Measurements from ENCODE around the gene ZNF433.
"Not testable (repeated sequence)": the region's sequence is repeated elsewhere in the genome, so short reads cannot be mapped to it uniquely, and the experiment has no call there.

The ZNF433 gene

GRCh38 chr19:12035220-12036172, at the start of gene ZNF433:
Gene ZNF433, minus strand, starts transcription at chr19:12035679. Its CDS starts 140 bp downstream, at chr19:12035539.
- peak within 1 kb of the TSS; percentile 66; the same call in 1 of the 2 replicates for H3K4me2 ChIP-seq (ENCODE audit: low read depth, low read length)
- no peaks in the 10 kb centered on the region for H3K27me3 ChIP-seq (replicated peaks; ENCODE audit: insufficient read depth, low read length)
- peak; percentile 73 for DNase-seq
- no peaks in the 10 kb centered on the region for H4K20me1 ChIP-seq (ENCODE audit: insufficient read depth, low read length)
- H3K79me2 ChIP-seq (ENCODE audit: low read length): no peaks in the 10 kb centered on the region
- TF ChIP-seq CTCF (IDR thresholded peaks at IDR 0.05; ENCODE audit: low read length) (no peak), EZH2 (optimal IDR thresholded peaks at IDR 0.05; ENCODE audit: low read depth, low read length) (no peak), EZH2phosphoT487 (IDR thresholded peaks at IDR 0.05; ENCODE audit: low read length) (no peak)
- H3K36me3 ChIP-seq (replicated peaks; ENCODE audit: insufficient read depth, low read length): no peaks in the 10 kb centered on the region
- H3K4me1 ChIP-seq (ENCODE audit: low read length): no peaks in the 10 kb centered on the region
- H3K9me3 ChIP-seq (replicated peaks; ENCODE audit: insufficient read depth, low read length): no peaks in the 10 kb centered on the region
- H3K9me2 ChIP-seq (replicated peaks; ENCODE audit: insufficient read depth, low read length): no peaks in the 10 kb centered on the region
- H3K27ac ChIP-seq (ENCODE audit: low read length): no peak within 1 kb of the TSS
- peak within 1 kb of the TSS; percentile 22; the same call in 1 of the 2 replicates for H3K9ac ChIP-seq (ENCODE audit: low read length)
- H2AFZ ChIP-seq (ENCODE audit: low read length): peak within 1 kb of the TSS; percentile 77
- H3K4me3 ChIP-seq (ENCODE audit: low read length): peak within 1 kb of the TSS; percentile 58
- no peaks in the 10 kb centered on the region for H3F3A ChIP-seq (ENCODE audit: insufficient read depth, low read length)

DNA sequence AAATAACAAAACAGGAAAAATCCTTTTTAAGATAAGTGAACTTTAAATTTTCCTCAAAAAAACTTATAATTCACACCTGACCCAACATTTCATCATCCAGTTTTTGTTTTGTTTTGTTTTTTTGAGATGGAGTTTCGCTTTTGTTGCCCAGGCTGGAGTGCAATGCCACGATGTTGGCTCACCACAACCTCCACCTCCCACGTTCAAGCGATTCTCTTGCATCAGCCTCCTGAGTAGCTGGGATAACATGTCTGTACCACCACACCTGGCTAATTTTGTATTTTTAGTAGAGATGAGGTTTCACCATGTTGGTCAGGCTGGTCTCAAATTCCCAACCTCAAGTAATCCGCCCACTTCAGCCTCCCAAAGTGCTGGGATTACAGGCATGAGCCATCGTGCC, 47.9 kb upstream of the ZNF433 start:
- not testable (repeated sequence) for H3K36me3 ChIP-seq (replicated peaks; ENCODE audit: insufficient read depth, low read length); H2AFZ ChIP-seq (ENCODE audit: low read length); H3K27me3 ChIP-seq (replicated peaks; ENCODE audit: insufficient read depth, low read length); H3K4me2 ChIP-seq (ENCODE audit: low read depth, low read length); DNase-seq; H3K4me3 ChIP-seq (ENCODE audit: low read length); H3K9me3 ChIP-seq (replicated peaks; ENCODE audit: insufficient read depth, low read length); H3K9ac ChIP-seq (ENCODE audit: low read length); H4K20me1 ChIP-seq (ENCODE audit: insufficient read depth, low read length); H3K9me2 ChIP-seq (replicated peaks; ENCODE audit: insufficient read depth, low read length); H3F3A ChIP-seq (ENCODE audit: insufficient read depth, low read length); H3K4me1 ChIP-seq (ENCODE audit: low read length); H3K27ac ChIP-seq (ENCODE audit: low read length); H3K79me2 ChIP-seq (ENCODE audit: low read length)

DNA sequence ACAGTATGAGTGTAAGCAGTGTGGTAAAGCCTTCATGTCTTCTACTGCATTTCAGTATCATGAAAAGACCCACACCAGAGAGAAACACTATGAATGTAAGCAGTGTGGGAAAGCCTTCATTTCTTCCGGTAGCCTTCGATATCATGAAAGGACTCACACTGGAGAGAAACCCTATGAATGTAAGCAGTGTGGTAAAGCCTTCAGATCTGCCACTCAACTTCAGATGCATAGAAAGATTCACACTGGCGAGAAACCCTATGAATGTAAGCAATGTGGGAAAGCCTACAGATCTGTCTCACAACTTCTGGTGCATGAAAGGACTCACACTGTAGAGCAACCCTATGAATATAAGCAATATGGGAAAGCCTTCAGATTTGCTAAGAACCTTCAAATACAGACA, 41.9 kb upstream of the ZNF433 start:
- no peak overlapping the region for H3K9ac ChIP-seq (ENCODE audit: low read length)
- no peak overlapping the region for H3K4me2 ChIP-seq (ENCODE audit: low read depth, low read length)
- no peaks in the 10 kb centered on the region for H3K79me2 ChIP-seq (ENCODE audit: low read length)
- H3K27ac ChIP-seq (ENCODE audit: low read length): no peak overlapping the region
- no peaks in the 10 kb centered on the region for H3K9me3 ChIP-seq (replicated peaks; ENCODE audit: insufficient read depth, low read length)
- H3K36me3 ChIP-seq (replicated peaks; ENCODE audit: insufficient read depth, low read length): no peaks in the 10 kb centered on the region
- H3K9me2 ChIP-seq (replicated peaks; ENCODE audit: insufficient read depth, low read length): no peaks in the 10 kb centered on the region
- no peaks in the 10 kb centered on the region for H3F3A ChIP-seq (ENCODE audit: insufficient read depth, low read length)
- H4K20me1 ChIP-seq (ENCODE audit: insufficient read depth, low read length): no peaks in the 10 kb centered on the region
- no peaks in the 10 kb centered on the region for H3K27me3 ChIP-seq (replicated peaks; ENCODE audit: insufficient read depth, low read length)
- H3K4me1 ChIP-seq (ENCODE audit: low read length): no peaks in the 10 kb centered on the region
- TF ChIP-seq CTCF (IDR thresholded peaks at IDR 0.05; ENCODE audit: low read length) (no peak), EZH2 (optimal IDR thresholded peaks at IDR 0.05; ENCODE audit: low read depth, low read length) (no peak), EZH2phosphoT487 (IDR thresholded peaks at IDR 0.05; ENCODE audit: low read length) (no peak)
- DNase-seq: no peak
- no peak overlapping the region for H3K4me3 ChIP-seq (ENCODE audit: low read length)
- H2AFZ ChIP-seq (ENCODE audit: low read length): no peak overlapping the region

DNA sequence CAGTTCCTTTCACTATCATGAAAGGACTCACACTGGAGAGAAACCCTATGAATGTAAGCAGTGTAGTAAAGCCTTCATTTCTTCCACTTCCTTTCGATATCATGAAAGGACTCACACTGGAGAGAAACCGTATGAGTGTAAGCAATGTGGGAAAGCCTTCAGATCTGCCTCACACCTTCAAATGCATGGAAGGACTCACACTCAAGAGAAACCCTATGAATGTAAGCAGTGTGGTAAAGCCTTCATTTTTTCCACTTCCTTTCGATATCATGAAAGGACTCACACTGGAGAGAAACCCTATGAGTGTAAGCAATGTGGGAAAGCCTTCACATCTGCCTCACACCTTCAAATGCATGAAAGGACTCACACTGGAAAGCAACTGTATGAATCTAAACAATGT, 40.9 kb upstream of the ZNF433 start:
- not testable (repeated sequence) for H3K4me2 ChIP-seq (ENCODE audit: low read depth, low read length); H3K27me3 ChIP-seq (replicated peaks; ENCODE audit: insufficient read depth, low read length); H4K20me1 ChIP-seq (ENCODE audit: insufficient read depth, low read length); H3K36me3 ChIP-seq (replicated peaks; ENCODE audit: insufficient read depth, low read length); H3K9me3 ChIP-seq (replicated peaks; ENCODE audit: insufficient read depth, low read length); H3K4me3 ChIP-seq (ENCODE audit: low read length); H3K9ac ChIP-seq (ENCODE audit: low read length); H3K79me2 ChIP-seq (ENCODE audit: low read length); H2AFZ ChIP-seq (ENCODE audit: low read length); H3K9me2 ChIP-seq (replicated peaks; ENCODE audit: insufficient read depth, low read length); H3K27ac ChIP-seq (ENCODE audit: low read length); H3K4me1 ChIP-seq (ENCODE audit: low read length); H3F3A ChIP-seq (ENCODE audit: insufficient read depth, low read length); DNase-seq

All from MM.1S (cell line).